Mesenchymal stem cell (in vitro differentiated cells and primary cell): ENCODE results near the gene ARIH1.

ENCODE experiments used
- DNase-seq: peaks from one replicate; pipeline ENCODE4 v3.0.0-alpha.2; 2013
- H2AFZ ChIP-seq: one replicate; pipeline ENCODE4 v1.6.1; 2013; ENCODE audit warnings: low read depth, mild to moderate bottlenecking, control low read depth, inconsistent platforms, low read length, moderate library complexity
- H2AK5ac ChIP-seq: 2 replicates; pipeline ENCODE4 v1.6.1; 2013; ENCODE audit warnings: low read length, moderate library complexity, mild to moderate bottlenecking, inconsistent platforms; ENCODE audit not compliant: severe bottlenecking
- H2BK120ac ChIP-seq: one replicate; pipeline ENCODE4 v1.6.1; 2013; ENCODE audit warnings: low read depth, mild to moderate bottlenecking, inconsistent platforms, low read length, moderate library complexity
- H2BK12ac ChIP-seq, 2 experiments: one replicate each; pipeline ENCODE4 v1.6.1; 2013; ENCODE audit warnings: inconsistent platforms in 2 of 2, low read length in 2 of 2, mild to moderate bottlenecking in 2 of 2, moderate library complexity in 2 of 2, control low read depth in 1 of 2
- H2BK15ac ChIP-seq: one replicate; pipeline ENCODE4 v1.6.1; 2013; ENCODE audit warnings: mild to moderate bottlenecking, low read depth, inconsistent platforms; ENCODE audit not compliant: poor library complexity, severe bottlenecking
- H2BK5ac ChIP-seq: 2 replicates; pipeline ENCODE4 v1.6.1; 2013; ENCODE audit warnings: low read depth, mild to moderate bottlenecking, low read length, control low read depth, inconsistent platforms; ENCODE audit not compliant: poor library complexity, severe bottlenecking
- H3K14ac ChIP-seq, 2 experiments: one replicate each; pipeline ENCODE4 v1.6.1; 2013; ENCODE audit warnings: inconsistent platforms in 2 of 2, low read length in 2 of 2, control low read depth in 1 of 2, mild to moderate bottlenecking in 1 of 2, moderate library complexity in 1 of 2
- H3K18ac ChIP-seq, 2 experiments: one replicate each; pipeline ENCODE4 v1.6.1; 2013; ENCODE audit warnings: inconsistent platforms in 2 of 2, low read length in 2 of 2, control low read depth in 1 of 2, low read depth in 1 of 2, mild to moderate bottlenecking in 1 of 2
- H3K23ac ChIP-seq, 2 experiments: one replicate each; pipeline ENCODE4 v1.6.1; 2013; ENCODE audit warnings: inconsistent platforms in 2 of 2, low read length in 2 of 2, mild to moderate bottlenecking in 2 of 2, moderate library complexity in 2 of 2, control low read depth in 1 of 2
- H3K27ac ChIP-seq: 2 replicates; pipeline ENCODE4 v1.5.1; 2013; ENCODE audit warnings: mild to moderate bottlenecking, moderate library complexity, low read length, control low read depth, inconsistent platforms; ENCODE audit not compliant: poor library complexity, severe bottlenecking
- H3K27me3 ChIP-seq, 2 experiments: 2 replicates each; pipeline versions ENCODE4 v1.6.1 to v1.7.0; 2013; ENCODE audit warnings: low read length in 2 of 2, mild to moderate bottlenecking in 2 of 2, moderate library complexity in 2 of 2, control low read depth in 1 of 2, inconsistent platforms in 1 of 2; ENCODE audit not compliant: control insufficient read depth in 1 of 2, insufficient read depth in 1 of 2
- H3K36me3 ChIP-seq, 2 experiments: 2 replicates each; pipeline versions ENCODE4 v1.6.1 to v1.7.0; 2013; ENCODE audit warnings: low read length in 2 of 2, control low read depth in 1 of 2, inconsistent platforms in 1 of 2, low read depth in 1 of 2, mild to moderate bottlenecking in 1 of 2; ENCODE audit not compliant: insufficient read depth in 2 of 2, control insufficient read depth in 1 of 2
- H3K4ac ChIP-seq, 2 experiments: one replicate each; pipeline ENCODE4 v1.6.1; 2013; ENCODE audit warnings: inconsistent platforms in 2 of 2, low read length in 2 of 2, mild to moderate bottlenecking in 2 of 2, moderate library complexity in 2 of 2, control low read depth in 1 of 2, low read depth in 1 of 2
- H3K4me1 ChIP-seq: 2 replicates; pipeline ENCODE4 v1.6.1; 2013; ENCODE audit warnings: low read depth, low read length, control low read depth; ENCODE audit not compliant: control insufficient read depth, insufficient read depth
- H3K4me2 ChIP-seq: 2 replicates; pipeline ENCODE4 v1.6.1; 2013; ENCODE audit warnings: low read length, mild to moderate bottlenecking, inconsistent platforms; ENCODE audit not compliant: poor library complexity, severe bottlenecking
- H3K4me3 ChIP-seq, 2 experiments: 2 replicates each; pipeline versions ENCODE4 v1.5.1 to v1.7.0; 2013; ENCODE audit warnings: low read length in 2 of 2, mild to moderate bottlenecking in 2 of 2, control low read depth in 1 of 2, low read depth in 1 of 2; ENCODE audit not compliant: insufficient read depth in 1 of 2
- H3K79me1 ChIP-seq: replicated peaks from 2 replicates; pipeline ENCODE4 v1.6.1; 2013; ENCODE audit warnings: mild to moderate bottlenecking, control low read depth, low read length, inconsistent platforms; ENCODE audit not compliant: poor library complexity, severe bottlenecking
- H3K9ac ChIP-seq: 2 replicates; pipeline ENCODE4 v1.7.0; 2013; ENCODE audit warnings: mild to moderate bottlenecking, low read length, moderate library complexity
- H3K9me3 ChIP-seq: 2 replicates; pipeline ENCODE4 v1.7.0; 2013; ENCODE audit warnings: mild to moderate bottlenecking, low read length; ENCODE audit not compliant: control insufficient read depth
- H4K8ac ChIP-seq: one replicate; pipeline ENCODE4 v1.6.1; 2013; ENCODE audit warnings: inconsistent platforms, mild to moderate bottlenecking, low read length, moderate library complexity
- H4K91ac ChIP-seq: one replicate; pipeline ENCODE4 v1.6.1; 2013; ENCODE audit warnings: mild to moderate bottlenecking, low read length, inconsistent platforms
- WGBS: methylation state at CpG from one replicate; pipeline ENCODE4 v1.1.7; 2013; ENCODE audit warnings: mixed read lengths; 5-methylcytosine and 5-hydroxymethylcytosine counted together

The ARIH1 gene

GRCh38 chr15:72460402-72460801, 13.7 kb upstream of the ARIH1 start:
- 90% methylated on average over 3 of the region's 3 CpGs for WGBS
- H4K8ac ChIP-seq, result no peak overlapping the region

GRCh38 chr15:72463702-72464101, 10.4 kb upstream of the ARIH1 start:
- H2BK12ac ChIP-seq, result no peak overlapping the region
- no peak overlapping the region for H3K4me2 ChIP-seq
- H3K23ac ChIP-seq, result no peak overlapping the region

More at GRCh38 chr15:72460402-72460801, 13.7 kb upstream of the ARIH1 start:
- no peak overlapping the region for H3K14ac ChIP-seq
- H3K4me2 ChIP-seq, result no peak overlapping the region
- H3K27ac ChIP-seq, result no peak overlapping the region
- H3K23ac ChIP-seq, result no peak overlapping the region
- no peak overlapping the region for H4K91ac ChIP-seq
- H2BK15ac ChIP-seq, result no peak overlapping the region
- H2BK12ac ChIP-seq, result no peak overlapping the region
- H3K4ac ChIP-seq, result no peak overlapping the region
- H2BK120ac ChIP-seq, result no peak overlapping the region
- DNase-seq, result no peak
- no peaks in the 10 kb centered on the region for H3K79me1 ChIP-seq
- H2AFZ ChIP-seq, result no peak overlapping the region
- no peak overlapping the region for H2AK5ac ChIP-seq
- no peak overlapping the region for H2BK5ac ChIP-seq
- no peak overlapping the region for H3K4me3 ChIP-seq
- no peaks in the 10 kb centered on the region for H3K36me3 ChIP-seq
- H3K9me3 ChIP-seq, result no peaks in the 10 kb centered on the region
- no peak overlapping the region for H3K9ac ChIP-seq
- no peaks in the 10 kb centered on the region for H3K27me3 ChIP-seq
- peaks cover 2% of the 10 kb centered on the region for H3K4me1 ChIP-seq
- H3K18ac ChIP-seq, result no peak overlapping the region

DNA sequence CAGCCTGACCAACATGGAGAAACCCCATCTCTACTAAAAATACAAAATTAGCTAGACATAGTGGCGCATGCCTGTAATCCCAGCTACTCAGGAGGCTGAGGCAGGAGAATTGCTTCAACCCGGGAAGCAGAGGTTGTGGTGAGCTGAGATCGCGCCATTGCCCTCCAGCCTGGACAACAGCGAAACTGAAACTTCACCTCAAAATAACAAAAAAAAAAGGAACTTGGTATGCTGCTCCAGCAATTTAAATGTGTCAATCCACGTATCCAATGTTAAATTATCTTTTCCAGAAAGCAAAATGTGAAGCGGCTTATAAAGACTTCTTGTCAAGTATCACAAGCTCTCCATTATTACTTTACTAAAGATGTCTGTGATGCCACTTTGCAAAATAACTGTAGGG, 9.9 kb upstream of the ARIH1 start:
- Histone ChIP-seq H3K27ac (no peak overlapping the region), H3K18ac (no peak overlapping the region), H3K36me3 (no peaks in the 10 kb centered on the region), H2BK15ac (no peak overlapping the region), H2AK5ac (no peak overlapping the region), H3K9ac (no peak overlapping the region), H3K9me3 (no peaks in the 10 kb centered on the region), H2BK5ac (no peak overlapping the region), H2BK12ac (no peak overlapping the region), H3K4ac (no peak overlapping the region), H3K4me2 (no peak overlapping the region), H2AFZ (no peak overlapping the region), H3K79me1 (no peaks in the 10 kb centered on the region), H3K14ac (no peak overlapping the region), H3K4me3 (no peak overlapping the region), H4K91ac (no peak overlapping the region), H3K23ac (no peak overlapping the region), H2BK120ac (no peak overlapping the region), H3K4me1 (peaks cover 2% of the 10 kb centered on the region), H4K8ac (no peak overlapping the region), H3K27me3 (no peaks in the 10 kb centered on the region)
- no peak for DNase-seq
- WGBS, result 90% methylated on average over 6 of the region's 7 CpGs

More at GRCh38 chr15:72463702-72464101, 10.4 kb upstream of the ARIH1 start:
- Histone ChIP-seq H4K8ac (no peak overlapping the region), H2AFZ (no peak overlapping the region), H3K4me1 (peaks cover 2% of the 10 kb centered on the region), H3K4ac (no peak overlapping the region), H4K91ac (no peak overlapping the region), H3K27me3 (no peaks in the 10 kb centered on the region), H3K79me1 (no peaks in the 10 kb centered on the region), H3K4me3 (no peak overlapping the region), H2BK120ac (no peak overlapping the region), H3K9ac (no peak overlapping the region), H3K27ac (no peak overlapping the region), H3K14ac (no peak overlapping the region), H2BK5ac (no peak overlapping the region), H3K9me3 (no peaks in the 10 kb centered on the region), H3K18ac (no peak overlapping the region), H2AK5ac (no peak overlapping the region), H3K36me3 (no peaks in the 10 kb centered on the region), H2BK15ac (no peak overlapping the region)
- no peak for DNase-seq
- 100% methylated on average over 1 of the region's 2 CpGs for WGBS

DNA sequence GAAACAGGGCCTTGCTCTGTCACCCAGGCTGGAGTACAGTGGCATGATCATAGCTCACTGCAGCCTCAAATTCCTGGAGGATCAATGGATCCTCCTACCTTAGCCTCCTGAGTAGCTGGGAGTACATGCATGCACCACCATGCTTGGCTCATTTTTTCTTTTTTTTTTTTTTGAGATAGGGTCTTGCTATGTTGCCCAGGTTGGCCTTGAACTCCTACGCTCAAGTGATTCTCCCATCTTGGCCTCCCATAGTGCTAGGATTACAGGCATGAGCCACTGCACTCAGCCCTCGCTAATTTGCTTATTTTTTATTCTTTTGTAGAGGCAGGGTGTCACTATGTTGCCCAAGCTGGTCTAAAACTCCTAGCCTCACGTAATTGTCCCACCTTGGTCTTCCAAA, 6.0 kb upstream of the ARIH1 start:
- Histone ChIP-seq H3K4me3 (no peak overlapping the region), H3K9me3 (no peaks in the 10 kb centered on the region), H2BK12ac (no peak overlapping the region), H3K4me1 (no peaks in the 10 kb centered on the region), H3K27ac (no peak overlapping the region), H3K27me3 (no peaks in the 10 kb centered on the region), H3K4ac (no peak overlapping the region), H2BK5ac (no peak overlapping the region), H3K4me2 (no peak overlapping the region), H2BK120ac (no peak overlapping the region), H3K18ac (no peak overlapping the region), H2BK15ac (no peak overlapping the region), H4K8ac (no peak overlapping the region), H3K79me1 (peaks cover 4% of the 10 kb centered on the region), H2AFZ (no peak overlapping the region), H3K14ac (no peak overlapping the region), H3K9ac (no peak overlapping the region), H3K36me3 (peaks cover 0 to 12% of the 10 kb centered on the region in 2 experiments), H3K23ac (no peak overlapping the region), H2AK5ac (no peak overlapping the region), H4K91ac (no peak overlapping the region)
- DNase-seq, result no peak
- 98% methylated on average over 3 of the region's 3 CpGs for WGBS
